ENCODE data around the gene DENND5A. TPM values are rescaled to one million over a fixed set of nuclear protein-coding genes. Genes with fewer than 3 reads are reported as not detected.

The DENND5A gene
- total and polyA plus RNA-seq, 2 donors: 74.7 to 178 TPM

DNA sequence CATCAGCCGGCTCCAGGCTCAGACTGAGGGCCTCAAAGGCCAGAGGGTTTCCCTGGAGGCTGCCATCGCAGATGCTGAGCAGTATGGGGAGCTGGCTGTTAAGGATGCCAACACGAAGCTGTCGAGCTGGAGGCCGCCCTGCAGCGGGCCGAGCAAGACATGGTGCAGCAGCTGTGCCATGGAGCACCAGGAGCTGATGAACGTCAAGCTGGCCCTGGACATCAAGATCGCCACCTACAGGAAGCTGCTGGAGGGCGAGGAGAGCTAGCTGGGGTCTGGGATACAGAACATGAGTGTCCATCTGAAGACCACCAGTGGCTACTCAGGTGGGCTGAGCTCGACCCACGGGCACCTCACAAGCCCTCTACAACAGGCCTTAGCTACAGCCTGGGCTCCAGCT, 169.7 kb downstream of the DENND5A start:
- DNase-seq (ENCODE audit: extremely low spot score): no peak
- 91% methylated on average over 12 of the region's 12 CpGs for WGBS
- Histone ChIP-seq H3K36me3 (ENCODE audit: insufficient read depth) (no peaks in the 10 kb centered on the region), H3K4me3 (ENCODE audit: low read depth, low read length) (no peak overlapping the region), H3K27ac (ENCODE audit: low read depth) (no peak overlapping the region), H3K4me1 (ENCODE audit: insufficient read depth) (no peaks in the 10 kb centered on the region)

DNA sequence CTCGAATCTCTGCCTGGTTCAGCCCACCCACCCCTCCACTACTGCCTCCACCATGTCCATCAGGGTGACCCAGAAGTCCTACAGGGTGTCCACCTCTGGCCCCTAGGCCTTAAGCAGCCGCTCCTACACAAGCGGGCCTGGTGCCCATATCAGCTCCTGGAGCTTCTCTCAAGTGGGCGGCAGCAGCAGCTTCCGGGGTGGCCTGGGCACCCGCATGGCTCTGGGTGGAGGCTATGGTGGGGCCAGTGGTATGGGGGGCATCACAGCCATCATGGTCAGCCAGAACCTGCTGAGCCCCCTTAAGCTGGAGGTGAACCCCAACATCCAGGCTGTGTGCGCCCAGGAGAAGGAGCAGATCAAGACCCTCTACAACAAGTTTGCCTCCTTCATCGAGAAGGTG, 170.7 kb downstream of the DENND5A start:
- no peak overlapping the region for H3K27ac ChIP-seq (ENCODE audit: low read depth)
- no peak for DNase-seq (ENCODE audit: extremely low spot score)
- no peaks in the 10 kb centered on the region for H3K4me1 ChIP-seq (ENCODE audit: insufficient read depth)
- WGBS: 98% methylated on average over 8 of the region's 8 CpGs
- no peaks in the 10 kb centered on the region for H3K36me3 ChIP-seq (ENCODE audit: insufficient read depth)
- H3K4me3 ChIP-seq (ENCODE audit: low read depth, low read length): no peak overlapping the region

DNA sequence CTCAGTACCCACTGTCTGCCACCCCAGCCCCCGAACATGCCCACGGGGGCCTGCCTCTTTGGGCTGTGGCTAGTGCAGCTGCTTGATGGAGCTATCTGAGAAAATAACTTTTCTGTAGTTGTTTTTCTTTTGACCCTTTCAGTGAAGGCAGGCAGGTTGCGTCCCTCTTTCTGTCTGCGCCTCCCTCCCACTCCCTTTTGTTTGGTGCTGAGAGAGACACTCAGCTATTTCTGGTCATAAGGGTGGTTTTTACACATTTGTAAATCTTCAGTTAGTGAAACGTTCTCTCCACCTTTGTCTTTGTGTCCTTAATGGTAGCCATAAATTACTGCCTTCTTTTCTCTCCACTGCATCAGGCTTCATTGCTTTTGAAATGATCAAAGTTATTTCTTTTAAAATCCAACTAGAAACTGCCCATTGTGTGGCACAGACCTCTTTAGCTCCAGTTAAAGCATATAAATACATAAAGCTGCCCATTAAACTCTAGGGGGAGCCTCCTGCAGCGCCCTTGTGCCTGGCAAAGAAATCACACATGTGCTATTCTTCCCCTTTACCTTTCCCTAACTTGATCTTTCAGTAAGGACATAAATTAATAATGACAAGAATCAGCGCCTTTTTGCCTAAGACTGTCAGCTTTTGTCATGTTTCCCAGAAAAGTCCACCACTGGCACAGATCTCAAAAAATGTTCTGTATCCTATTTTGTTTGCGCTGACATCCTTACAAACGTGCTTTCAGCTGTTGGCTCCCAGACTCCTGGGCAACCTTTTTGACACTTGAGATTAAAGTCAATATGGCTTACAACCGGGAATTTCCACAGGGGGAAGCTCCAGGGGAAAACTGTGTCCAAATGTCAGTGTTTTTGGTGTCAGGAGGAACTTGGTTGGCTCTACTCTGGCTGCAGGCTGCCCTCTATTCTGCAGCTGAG, 172.0 kb downstream of the DENND5A start:
- no peak for DNase-seq (ENCODE audit: extremely low spot score)
- WGBS: 74% methylated on average over 10 of the region's 10 CpGs
- no peak overlapping the region for H3K4me3 ChIP-seq (ENCODE audit: low read depth, low read length)
- H3K4me1 ChIP-seq (ENCODE audit: insufficient read depth): no peaks in the 10 kb centered on the region
- no peaks in the 10 kb centered on the region for H3K36me3 ChIP-seq (ENCODE audit: insufficient read depth)
- no peak overlapping the region for H3K27ac ChIP-seq (ENCODE audit: low read depth)

DNA sequence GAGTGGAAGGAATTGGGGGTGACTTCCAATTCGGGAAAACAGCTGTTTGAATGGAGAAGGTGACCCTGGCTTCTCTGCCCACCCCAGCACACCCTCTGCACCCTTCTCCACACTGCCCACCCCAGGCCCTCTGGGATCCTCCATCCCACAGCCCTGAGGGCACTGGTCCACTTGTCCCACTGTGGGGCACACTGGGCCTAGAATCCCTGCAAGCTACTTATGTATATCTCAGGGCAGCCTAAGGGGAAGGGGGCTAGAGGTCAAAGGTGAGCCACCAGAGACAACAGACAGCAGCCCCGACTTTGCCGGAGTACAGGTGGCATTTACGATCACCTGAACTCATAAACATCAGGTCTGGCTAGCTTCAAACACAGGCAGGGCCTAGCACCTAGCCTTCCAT, 173.1 kb downstream of the DENND5A start:
- Histone ChIP-seq H3K4me1 (ENCODE audit: insufficient read depth) (no peaks in the 10 kb centered on the region), H3K36me3 (ENCODE audit: insufficient read depth) (peaks cover 1% of the 10 kb centered on the region), H3K4me3 (ENCODE audit: low read depth, low read length) (no peak overlapping the region), H3K27ac (ENCODE audit: low read depth) (no peak overlapping the region)
- no peak for DNase-seq (ENCODE audit: extremely low spot score)
- WGBS: 88% methylated on average over 4 of the region's 4 CpGs

DNA sequence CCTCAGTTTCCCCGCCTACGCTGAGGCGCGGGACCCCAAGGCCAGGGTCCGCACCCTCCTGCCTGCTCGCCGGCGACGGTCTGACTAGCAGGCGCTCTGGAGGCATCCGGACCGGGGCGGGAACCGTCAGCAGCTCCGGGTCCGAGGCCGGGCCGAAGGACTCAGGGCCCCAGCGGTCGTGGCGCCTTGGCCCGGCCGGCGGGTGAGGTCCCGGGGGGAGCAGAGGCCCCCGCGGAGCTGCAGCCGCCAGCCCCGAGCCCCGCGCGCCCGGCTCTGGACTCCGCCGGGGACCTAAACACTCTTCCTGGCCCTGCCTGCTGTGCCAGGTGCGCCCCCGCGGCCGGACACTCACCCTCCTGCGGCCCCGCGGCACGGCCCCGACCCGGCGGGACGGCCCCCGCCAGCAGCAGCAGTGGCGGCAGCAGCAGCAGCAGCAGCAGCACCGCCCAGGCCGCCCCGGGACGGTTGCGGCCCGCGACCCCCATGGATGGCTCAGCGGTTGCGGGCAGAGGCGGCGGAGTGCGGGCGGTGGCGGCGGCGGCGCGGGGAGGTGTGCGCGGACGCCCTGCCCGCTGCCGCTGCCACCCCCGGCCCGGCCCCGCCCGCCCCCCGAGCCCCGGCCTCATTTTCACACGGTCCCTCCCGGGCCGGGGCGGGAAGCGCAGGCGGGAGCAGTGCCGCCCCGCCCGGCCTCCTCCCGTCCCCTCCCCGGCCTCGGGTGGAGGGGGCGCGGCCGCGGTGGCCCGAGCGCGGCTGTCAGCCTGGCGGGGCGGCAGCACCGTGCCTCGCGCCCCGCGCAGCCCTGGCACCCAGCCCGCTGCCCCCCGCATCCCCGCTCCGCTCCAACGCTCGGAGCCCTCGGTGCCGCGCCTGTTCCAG, 173.9 kb downstream of the DENND5A start, which contains the start of gene SCUBE2:
TSS of gene SCUBE2 (minus strand) at position 556 of the 879 bp plus-strand sequence. CDS start at position 485, 71 bp downstream.
- Histone ChIP-seq H3K36me3 (ENCODE audit: insufficient read depth) (peaks cover 1% of the 10 kb centered on the region), H3K4me3 (ENCODE audit: low read depth, low read length) (peak within 1 kb of the TSS; percentile 72), H3K4me1 (ENCODE audit: insufficient read depth) (no peaks in the 10 kb centered on the region), H3K27ac (ENCODE audit: low read depth) (no peak within 1 kb of the TSS)
- no peak for DNase-seq (ENCODE audit: extremely low spot score)
- WGBS: under 1% methylated on average over 113 of the region's 113 CpGs

DNA sequence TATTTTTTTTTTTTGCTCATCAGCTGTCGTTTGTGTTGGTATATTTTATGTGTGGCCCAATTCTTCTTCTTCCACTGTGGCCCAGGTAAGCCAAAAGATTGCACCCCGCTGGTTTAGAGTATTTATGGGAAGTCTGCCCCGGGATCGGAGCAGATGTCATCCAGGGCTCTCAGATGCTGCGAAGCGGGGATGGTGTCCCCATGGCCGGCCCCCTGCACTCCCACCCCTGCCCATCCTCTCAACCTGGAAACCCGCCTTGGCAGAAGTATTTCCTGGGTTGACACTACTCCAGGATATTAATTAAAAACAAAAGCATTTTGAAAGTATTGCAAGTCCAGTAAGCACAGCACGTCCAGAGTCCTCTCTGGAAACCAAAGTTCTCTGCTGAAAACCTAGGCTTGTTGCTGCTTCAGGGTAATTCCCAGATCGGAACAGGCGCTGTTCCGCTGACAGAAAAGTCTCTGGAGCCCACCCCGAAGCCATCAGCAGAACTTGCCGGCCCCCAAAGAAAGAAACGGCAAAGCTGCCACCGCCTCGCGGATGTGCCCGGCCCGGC, 174.6 kb downstream of the DENND5A start:
- no peak overlapping the region for H3K27ac ChIP-seq (ENCODE audit: low read depth)
- 36% methylated on average over 20 of the region's 20 CpGs for WGBS
- H3K4me3 ChIP-seq (ENCODE audit: low read depth, low read length): peak overlapping the region; percentile 72
- H3K36me3 ChIP-seq (ENCODE audit: insufficient read depth): peaks cover 1% of the 10 kb centered on the region
- DNase-seq (ENCODE audit: extremely low spot score): no peak
- H3K4me1 ChIP-seq (ENCODE audit: insufficient read depth): no peaks in the 10 kb centered on the region

DNA sequence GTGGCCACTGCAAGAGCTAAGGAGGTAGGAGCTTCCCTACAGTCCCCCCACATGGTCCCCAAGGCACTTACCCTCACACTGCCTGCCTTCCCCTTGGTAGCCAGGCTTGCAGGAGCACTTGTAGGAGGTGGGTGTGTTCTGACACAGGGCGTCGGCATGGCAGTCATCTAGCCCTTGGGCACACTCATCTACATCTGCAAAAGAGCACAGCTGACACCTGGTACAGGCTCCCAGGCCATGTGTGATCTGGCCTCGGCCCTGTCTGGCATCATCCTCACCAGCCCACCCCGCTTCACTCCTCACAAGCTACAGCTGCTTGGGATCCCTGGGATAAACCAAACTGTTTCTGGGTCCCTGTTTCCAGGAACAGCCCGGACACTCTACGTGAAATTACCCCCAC, 175.5 kb downstream of the DENND5A start:
- no peak overlapping the region for H3K4me3 ChIP-seq (ENCODE audit: low read depth, low read length)
- 92% methylated on average over 6 of the region's 6 CpGs for WGBS

DNA sequence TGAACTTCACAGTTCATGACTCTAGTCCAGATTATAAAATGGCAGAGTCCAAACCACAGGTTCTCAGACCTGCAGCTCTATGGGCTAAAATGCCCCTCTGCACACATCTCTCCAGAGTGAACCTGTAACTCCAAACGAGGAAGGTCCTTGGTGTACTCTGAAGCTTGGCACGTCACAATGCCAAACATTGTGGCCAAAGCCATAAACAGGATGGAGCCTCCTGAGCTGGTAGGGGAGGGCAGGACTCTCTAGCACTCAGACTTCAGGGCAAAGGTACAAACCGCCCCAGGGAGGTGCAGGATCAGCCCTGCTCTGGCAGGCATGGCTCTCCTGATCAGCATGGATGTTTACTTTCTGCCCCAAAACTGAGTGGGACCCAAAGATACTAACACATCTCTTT, 176.1 kb downstream of the DENND5A start:
- no peak for DNase-seq (ENCODE audit: extremely low spot score)
- 78% methylated on average over 3 of the region's 3 CpGs for WGBS
- H3K4me1 ChIP-seq (ENCODE audit: insufficient read depth): no peaks in the 10 kb centered on the region
- peaks cover 1% of the 10 kb centered on the region for H3K36me3 ChIP-seq (ENCODE audit: insufficient read depth)
- H3K27ac ChIP-seq (ENCODE audit: low read depth): no peak overlapping the region
- H3K4me3 ChIP-seq (ENCODE audit: low read depth, low read length): no peak overlapping the region

More for the DNA sequence above, 175.5 kb downstream of the DENND5A start:
- Histone ChIP-seq H3K27ac (ENCODE audit: low read depth) (no peak overlapping the region), H3K4me1 (ENCODE audit: insufficient read depth) (no peaks in the 10 kb centered on the region), H3K36me3 (ENCODE audit: insufficient read depth) (peaks cover 1% of the 10 kb centered on the region)
- DNase-seq (ENCODE audit: extremely low spot score): no peak

Small RNA genes lying within 50 kb of the gene (small RNA-seq; reads per million reads assigned to genes)
- 0.12 reads per million for gene MIR5691
- not detected for gene RF00017

Other genes with a start within 250 kb of the DENND5A start
- 121 TPM for gene SCUBE2, start 173.8 kb downstream of the DENND5A start, total RNA-seq
- 24.5 TPM for gene SCUBE2, start 173.8 kb downstream of the DENND5A start, polyA plus RNA-seq
- 51.0 TPM for gene TMEM41B, start 49.2 kb upstream of the DENND5A start, total RNA-seq
- 9.1 TPM for gene TMEM41B, start 49.2 kb upstream of the DENND5A start, polyA plus RNA-seq
- 202 TPM for gene IPO7, start 119.3 kb upstream of the DENND5A start, total RNA-seq
- gene IPO7, start 119.3 kb upstream of the DENND5A start, polyA plus RNA-seq: 71.0 TPM
- gene ZNF143, start 195.7 kb upstream of the DENND5A start, total RNA-seq: 28.8 TPM
- 23.4 TPM for gene ZNF143, start 195.7 kb upstream of the DENND5A start, polyA plus RNA-seq

All from urinary bladder (tissue), 4 donors.